Measurements from ENCODE around the gene PCDHGC5.

Gene PCDHGC5

DNA sequence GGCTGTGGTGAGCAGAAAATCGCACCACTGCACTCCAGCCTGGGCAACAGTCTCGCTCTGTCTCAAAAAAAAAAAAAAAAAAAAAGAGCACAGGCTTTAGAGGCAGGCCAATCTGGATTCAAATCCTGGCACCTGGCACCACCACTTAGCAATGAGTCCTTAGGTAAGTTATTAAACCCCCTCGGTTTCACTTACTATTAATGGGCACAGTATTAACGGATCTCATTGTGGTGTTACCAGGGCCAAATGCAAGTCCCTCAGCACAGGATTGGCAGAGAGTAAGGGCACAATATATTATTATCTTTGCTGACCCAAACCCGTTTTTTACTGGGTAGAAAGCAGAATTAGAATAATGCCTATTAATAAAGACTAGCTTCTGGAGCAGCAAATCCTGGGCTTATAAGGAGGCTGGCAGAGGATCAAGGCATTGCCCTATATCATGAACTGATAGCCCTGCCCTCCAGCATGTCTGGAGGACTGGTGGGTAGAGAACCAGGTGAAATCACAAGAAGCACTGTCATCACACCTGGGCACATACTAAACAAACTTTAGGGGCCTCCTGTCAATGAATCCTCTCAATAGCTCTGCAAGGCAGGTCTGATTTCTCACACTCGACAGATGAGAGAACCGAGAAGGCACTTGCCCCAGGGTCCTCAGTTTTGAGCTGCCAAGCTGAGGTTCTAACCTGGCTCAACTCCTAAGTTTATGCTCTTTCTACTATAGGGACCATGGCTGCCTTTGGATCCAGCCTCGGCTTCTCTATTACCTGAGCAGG, 17.7 kb downstream of the PCDHGC5 start:
- TF ChIP-seq, protein P1, sequence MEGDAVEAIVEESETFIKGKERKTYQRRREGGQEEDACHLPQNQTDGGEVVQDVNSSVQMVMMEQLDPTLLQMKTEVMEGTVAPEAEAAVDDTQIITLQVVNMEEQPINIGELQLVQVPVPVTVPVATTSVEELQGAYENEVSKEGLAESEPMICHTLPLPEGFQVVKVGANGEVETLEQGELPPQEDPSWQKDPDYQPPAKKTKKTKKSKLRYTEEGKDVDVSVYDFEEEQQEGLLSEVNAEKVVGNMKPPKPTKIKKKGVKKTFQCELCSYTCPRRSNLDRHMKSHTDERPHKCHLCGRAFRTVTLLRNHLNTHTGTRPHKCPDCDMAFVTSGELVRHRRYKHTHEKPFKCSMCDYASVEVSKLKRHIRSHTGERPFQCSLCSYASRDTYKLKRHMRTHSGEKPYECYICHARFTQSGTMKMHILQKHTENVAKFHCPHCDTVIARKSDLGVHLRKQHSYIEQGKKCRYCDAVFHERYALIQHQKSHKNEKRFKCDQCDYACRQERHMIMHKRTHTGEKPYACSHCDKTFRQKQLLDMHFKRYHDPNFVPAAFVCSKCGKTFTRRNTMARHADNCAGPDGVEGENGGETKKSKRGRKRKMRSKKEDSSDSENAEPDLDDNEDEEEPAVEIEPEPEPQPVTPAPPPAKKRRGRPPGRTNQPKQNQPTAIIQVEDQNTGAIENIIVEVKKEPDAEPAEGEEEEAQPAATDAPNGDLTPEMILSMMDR (IDR thresholded peaks at IDR 0.05; ENCODE audit: low read depth, low read length): no peak
- in situ Hi-C loops (cut with HindIII; ENCODE audit: low sequenced_read_pairs): no loop called here
- H3K4me3 ChIP-seq (ENCODE audit: low read depth, low read length): no peak overlapping the region
- DNase-seq (ENCODE audit: low read depth, low spot score): no peak

DNA sequence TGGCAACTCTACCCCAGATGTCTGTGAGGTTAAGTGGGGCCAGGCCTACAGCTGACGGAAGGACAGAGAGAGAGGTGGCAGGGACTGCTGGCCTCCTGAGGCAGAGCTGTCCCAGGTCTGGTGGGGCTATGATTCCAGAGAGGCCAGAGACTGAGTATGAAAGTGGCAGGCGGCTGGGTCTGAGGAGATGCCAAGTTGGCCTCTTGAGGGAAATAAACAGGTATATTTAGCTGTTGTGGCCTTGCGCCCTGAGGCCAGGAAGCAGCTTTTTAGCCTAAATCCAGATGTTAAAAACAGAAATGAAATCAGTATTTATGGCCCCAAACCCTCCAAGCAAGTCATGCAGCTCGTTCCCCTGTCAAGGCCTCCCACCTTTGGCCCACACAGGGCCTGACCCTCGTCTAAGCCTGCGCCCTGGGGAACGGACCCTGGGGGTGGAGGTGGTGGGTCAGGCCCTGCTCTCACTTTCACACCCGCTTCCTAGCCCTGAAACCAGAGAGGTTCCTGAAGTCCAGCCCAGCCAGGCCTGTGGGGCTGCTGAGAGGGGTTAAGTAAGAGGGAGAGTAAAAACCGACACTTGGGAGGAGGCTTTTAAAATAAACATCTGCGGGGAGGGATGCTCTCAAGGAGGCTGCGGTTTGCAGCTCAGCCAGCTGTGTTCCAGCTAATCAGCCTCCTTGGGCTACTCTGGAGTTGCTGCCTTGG, 18.7 kb downstream of the PCDHGC5 start:
- H3K4me3 ChIP-seq (ENCODE audit: low read depth, low read length): no peak overlapping the region
- TF ChIP-seq, protein P1 (IDR thresholded peaks at IDR 0.05; ENCODE audit: low read depth, low read length): no peak
- in situ Hi-C loops (cut with HindIII; ENCODE audit: low sequenced_read_pairs): no loop called here
- DNase-seq (ENCODE audit: low read depth, low spot score): peak; percentile 89

DNA sequence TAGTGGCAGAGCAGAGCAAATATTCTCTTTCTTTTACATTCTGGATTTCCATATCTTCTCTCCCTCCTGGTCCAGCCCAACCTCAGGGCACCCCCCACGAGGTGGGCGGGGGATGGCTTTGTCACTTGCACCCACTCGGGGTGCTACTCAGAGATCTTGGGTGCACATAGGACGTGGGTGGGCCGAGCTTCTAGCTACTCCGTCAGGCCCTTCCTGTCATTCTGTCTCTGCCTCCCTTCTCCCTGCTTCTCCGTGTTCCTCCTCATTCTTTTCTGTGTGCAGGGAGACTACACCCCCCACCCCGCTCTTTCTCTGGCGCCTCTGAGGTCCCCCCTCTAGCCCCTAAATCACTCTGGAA, 19.5 kb downstream of the PCDHGC5 start:
- DNase-seq (ENCODE audit: low read depth, low spot score): no peak
- TF ChIP-seq, protein P1 (IDR thresholded peaks at IDR 0.05; ENCODE audit: low read depth, low read length): no peak
- in situ Hi-C loops (cut with HindIII; ENCODE audit: low sequenced_read_pairs): no loop called here
- peak overlapping the region; percentile 4 for H3K4me3 ChIP-seq (ENCODE audit: low read depth, low read length)

DNA sequence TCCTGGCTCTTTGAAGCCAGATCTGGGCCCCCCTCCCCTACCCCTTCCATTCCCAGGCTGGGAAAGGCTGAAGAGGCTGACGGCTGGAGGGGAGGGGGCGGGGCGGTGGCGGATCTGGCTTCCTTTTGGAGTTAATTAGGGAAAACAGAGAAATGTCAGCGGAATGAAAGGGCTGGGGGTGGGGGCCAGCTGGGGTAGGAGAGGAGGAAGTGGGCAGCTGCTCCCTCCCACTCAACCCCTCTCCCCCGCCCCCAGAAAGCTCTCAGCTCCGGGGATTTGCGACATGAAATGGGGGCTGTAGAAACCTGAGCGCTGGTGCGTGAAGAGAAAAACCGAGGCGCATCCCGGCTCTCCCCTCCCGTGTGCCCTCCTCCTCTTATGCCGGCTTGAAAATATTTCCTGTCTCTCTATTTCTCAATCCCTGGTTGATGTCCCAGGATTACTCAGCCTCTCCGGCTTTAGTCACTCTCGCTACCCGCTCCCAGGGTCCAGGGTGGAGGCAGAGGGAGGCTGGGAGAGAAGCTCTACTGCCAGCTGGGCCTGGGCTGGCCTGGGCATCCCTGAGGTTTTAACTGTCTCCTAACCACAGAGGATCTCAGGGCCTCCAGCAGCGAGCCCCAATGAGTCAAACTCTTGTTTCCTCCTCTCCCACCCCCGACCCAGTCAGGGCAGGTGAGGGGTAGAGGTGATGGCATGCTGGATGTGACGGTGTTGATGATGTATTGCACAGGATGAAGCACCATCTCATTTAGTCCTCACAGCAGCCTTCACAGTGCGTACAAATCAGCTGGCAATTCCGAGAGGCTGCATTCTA, 20.1 kb downstream of the PCDHGC5 start:
- H3K4me3 ChIP-seq (ENCODE audit: low read depth, low read length): peak overlapping the region; percentile 4
- in situ Hi-C loops (cut with HindIII; ENCODE audit: low sequenced_read_pairs): no loop called here
- DNase-seq (ENCODE audit: low read depth, low spot score): peak; percentile 96
- TF ChIP-seq, protein P1 (IDR thresholded peaks at IDR 0.05; ENCODE audit: low read depth, low read length): no peak

DNA sequence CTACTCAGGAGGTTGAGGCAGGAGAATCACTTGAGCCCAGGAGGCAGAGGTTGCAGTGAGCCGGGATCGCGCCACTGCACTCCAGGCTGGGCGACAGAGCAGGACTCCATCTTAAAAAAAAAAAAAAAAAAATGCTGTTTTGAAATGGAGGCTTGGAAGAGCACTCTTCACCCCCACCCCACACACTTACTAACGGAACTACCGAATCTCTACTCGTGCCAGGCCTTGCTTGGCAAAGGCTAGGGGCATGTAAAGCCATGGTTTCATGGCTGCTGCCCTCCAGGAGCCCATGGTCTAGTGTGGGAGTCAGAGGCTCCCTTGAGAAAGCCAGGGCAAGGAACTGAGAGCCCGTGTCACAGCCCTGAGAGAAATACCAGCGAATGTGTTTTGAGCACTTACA, 21.3 kb downstream of the PCDHGC5 start:
- in situ Hi-C loops (cut with HindIII; ENCODE audit: low sequenced_read_pairs): no loop called here
- H3K4me3 ChIP-seq (ENCODE audit: low read depth, low read length): no peak overlapping the region
- TF ChIP-seq, protein P1 (IDR thresholded peaks at IDR 0.05; ENCODE audit: low read depth, low read length): no peak
- no peak for DNase-seq (ENCODE audit: low read depth, low spot score)

DNA sequence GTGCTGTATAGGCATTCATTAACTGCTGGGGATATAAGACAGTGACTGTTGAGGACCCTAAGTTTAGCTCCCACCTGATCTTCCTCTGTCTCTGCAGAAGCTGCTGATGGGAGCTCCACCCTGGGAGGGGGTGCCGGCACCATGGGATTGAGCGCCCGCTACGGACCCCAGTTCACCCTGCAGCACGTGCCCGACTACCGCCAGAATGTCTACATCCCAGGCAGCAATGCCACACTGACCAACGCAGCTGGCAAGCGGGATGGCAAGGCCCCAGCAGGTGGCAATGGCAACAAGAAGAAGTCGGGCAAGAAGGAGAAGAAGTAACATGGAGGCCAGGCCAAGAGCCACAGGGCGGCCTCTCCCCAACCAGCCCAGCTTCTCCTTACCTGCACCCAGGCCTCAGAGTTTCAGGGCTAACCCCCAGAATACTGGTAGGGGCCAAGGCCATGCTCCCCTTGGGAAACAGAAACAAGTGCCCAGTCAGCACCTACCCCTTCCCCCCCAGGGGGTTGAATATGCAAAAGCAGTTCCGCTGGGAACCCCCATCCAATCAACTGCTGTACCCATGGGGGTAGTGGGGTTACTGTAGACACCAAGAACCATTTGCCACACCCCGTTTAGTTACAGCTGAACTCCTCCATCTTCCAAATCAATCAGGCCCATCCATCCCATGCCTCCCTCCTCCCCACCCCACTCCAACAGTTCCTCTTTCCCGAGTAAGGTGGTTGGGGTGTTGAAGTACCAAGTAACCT, 22.1 kb downstream of the PCDHGC5 start:
- DNase-seq (ENCODE audit: low read depth, low spot score): no peak
- in situ Hi-C loops (cut with HindIII; ENCODE audit: low sequenced_read_pairs): no loop called here
- TF ChIP-seq, protein P1 (IDR thresholded peaks at IDR 0.05; ENCODE audit: low read depth, low read length): no peak
- H3K4me3 ChIP-seq (ENCODE audit: low read depth, low read length): no peak overlapping the region
